ENCODE results near the gene SLC39A2.
"Not testable (repeated sequence)": the region's sequence is repeated elsewhere in the genome, so short reads cannot be mapped to it uniquely, and the experiment has no call there.

SLC39A2 gene

DNA sequence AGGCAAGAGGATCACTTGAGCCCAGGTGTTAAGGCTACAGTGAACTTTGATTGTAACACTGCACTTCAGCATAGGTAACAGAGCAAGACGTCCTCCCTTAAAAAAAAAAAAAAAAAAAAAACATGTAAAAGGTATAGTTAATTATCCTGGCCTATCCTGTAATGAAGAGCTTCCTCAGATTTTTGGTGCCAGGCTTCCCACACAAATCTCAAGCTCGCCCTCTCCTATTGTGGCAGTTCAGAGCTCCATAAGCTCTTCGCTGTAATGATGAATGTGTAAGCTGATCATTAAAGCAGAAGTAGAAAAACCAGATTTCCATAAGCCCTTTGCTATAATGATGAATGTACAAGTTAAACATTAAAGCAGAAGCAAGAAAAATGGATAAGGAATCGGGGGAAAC lies 2.0 kb upstream of the SLC39A2 start:
- no peak for DNase-seq (ENCODE audit: low read depth in 2 of 2)

DNA sequence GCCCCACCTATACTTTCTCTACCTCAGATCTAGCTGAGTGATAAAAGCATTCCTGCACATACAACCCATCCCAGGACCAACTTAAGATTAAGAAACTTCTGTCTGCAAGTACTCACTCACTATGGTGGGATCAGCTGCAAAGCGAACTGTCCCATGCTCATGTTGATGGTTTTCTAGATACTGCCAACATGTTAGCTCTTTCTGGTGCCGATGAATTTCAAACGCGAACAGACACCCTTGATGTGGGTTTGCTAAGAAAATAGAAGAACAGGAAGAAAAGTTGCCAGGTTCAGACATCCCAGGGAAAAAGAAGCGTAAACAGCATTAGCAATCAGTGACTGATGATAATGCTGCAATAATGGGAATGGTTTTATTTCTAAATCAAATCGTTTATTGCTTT lies 1.5 kb upstream of the SLC39A2 start:
- DNase-seq (ENCODE audit: low read depth in 2 of 2) = no peak

DNA sequence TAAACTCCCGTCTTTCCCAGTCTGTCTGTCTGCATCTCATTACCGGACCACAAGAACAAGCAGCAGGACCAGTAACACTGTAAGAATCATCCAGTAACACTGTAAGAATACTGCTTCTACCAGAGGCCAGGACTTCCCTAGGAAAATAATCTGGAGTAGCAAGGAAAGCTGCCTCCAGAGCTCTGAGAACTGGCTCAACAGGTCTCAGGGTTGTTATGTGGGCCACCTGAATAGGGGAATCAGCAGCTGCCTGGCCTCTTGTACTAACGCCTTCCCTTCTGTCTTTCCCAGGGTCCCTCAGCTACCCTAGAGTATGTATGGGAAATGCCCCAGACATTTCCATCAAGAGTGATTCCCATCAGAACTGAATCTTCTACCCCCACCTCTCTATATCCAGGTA lies 954 bp upstream of the SLC39A2 start:
- DNase-seq (ENCODE audit: low read depth in 2 of 2) = no peak

DNA sequence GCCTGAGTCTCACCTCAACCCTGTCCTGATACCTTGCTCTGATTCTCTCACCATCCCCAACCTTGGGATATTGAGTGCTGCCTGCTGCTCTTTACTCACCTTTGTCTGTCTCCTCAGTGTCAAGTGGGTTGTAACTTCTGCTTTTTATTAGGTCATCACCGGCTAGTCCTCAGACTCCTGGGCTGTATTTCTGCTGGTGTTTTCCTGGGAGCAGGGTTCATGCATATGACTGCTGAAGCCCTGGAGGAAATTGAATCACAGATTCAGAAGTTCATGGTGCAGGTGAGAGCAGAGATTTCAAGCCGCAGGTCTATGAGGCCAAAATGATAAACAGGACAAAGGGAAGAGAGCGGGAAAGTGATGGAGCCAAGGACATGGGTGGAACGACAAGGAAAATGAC lies 498 bp downstream of the SLC39A2 start:
- no peak for DNase-seq (ENCODE audit: low read depth in 2 of 2)

DNA sequence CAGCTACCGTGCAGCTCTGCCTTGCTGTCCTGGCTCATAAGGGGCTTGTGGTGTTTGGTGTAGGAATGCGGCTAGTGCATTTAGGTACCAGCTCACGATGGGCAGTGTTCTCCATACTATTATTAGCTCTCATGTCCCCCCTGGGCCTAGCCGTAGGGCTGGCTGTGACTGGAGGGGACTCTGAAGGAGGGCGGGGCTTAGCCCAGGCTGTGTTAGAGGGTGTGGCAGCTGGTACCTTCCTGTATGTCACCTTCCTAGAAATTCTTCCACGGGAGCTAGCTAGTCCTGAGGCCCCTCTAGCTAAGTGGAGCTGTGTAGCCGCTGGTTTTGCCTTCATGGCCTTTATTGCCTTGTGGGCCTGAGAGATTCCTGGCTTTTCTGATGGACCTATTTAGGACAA lies 2.1 kb downstream of the SLC39A2 start:
- DNase-seq (ENCODE audit: low read depth in 2 of 2) = no peak

DNA sequence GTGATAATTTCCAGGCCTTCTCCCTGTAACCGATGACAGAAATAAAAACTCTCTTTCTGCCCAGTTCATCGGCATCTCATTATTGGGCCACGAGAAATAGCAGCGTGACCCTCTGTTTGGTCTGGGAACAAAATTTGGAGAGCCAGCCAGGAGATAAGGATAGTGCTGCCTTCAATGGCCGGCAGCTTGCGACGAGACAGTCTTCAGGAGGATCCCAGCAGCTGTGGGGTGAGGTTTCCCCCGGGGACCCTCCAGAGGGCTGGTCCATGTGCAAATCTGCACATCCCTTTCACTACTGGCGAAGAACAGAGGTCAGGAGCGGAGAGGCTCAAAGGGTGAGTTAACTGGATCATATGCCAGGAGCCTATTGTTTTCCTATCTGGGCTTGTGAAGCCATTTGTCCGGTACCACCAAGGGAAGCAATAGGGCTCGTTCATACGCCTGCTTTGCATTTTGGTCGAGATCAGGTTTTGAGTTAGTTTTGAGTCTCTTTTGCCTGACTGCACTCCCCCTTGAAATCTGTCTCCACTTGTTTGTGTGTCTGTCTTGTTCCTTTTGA lies 4.8 kb downstream of the SLC39A2 start:
- no peak for DNase-seq (ENCODE audit: low read depth in 2 of 2)

DNA sequence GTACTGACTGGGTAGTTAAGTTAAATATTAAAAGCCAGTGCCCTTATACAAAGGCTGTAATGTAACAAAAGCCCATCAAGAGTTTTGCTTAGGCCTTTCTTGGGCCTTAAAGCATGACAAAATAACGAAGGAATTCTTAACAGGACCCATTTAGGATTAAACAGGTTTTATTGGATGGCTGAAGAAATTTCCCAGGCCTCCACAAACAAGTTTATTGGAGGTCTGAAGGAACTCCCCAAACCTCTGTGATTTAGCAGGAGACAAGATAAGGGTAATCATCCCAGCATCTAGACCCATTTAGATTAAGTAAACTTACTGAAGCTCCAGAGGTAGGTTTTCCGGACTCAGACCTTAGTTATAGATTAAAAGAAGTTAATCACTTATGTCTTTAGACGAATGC lies 10.6 kb downstream of the SLC39A2 start:
- not testable (repeated sequence) for DNase-seq (ENCODE audit: low read depth in 2 of 2)

DNA sequence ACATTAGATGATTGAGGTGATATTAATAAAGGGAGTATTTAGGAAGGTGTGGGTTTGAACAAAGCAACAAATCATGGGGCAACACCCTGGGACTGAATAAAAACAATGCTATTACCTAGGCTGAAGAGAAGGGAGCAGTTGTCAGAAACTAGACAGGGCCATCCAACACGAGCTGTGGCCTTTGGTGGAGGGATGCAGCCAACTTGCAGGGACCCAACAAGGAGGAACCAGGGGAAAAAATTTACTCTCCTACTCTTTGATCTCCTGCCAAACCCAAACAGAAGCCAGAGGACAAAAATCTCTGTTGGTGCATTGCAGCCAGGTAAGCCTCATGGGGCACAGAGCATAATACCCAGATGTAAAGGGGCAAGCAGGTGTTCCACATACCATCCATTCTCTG lies 12.0 kb downstream of the SLC39A2 start:
- no peak for DNase-seq (ENCODE audit: low read depth in 2 of 2)

DNA sequence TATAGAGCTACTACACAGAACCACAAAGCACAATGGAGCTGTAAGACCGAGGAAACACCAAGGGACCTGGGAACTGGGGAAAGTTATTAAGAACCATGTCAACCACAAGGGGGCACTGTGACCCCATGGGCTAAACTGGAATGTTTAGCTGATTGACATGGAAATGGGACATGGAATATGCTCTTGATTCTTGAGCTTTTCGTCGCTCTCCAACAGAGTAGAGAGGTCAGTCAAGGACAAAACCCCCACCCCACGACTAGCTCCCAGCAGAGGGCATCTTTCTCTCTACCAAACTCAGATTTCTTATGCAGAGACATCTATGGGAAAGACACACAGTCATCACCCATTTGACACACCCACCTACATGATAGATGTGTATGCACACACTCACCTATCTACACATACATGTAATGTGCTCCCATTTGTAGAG lies 15.7 kb downstream of the SLC39A2 start:
- DNase-seq (ENCODE audit: low read depth in 2 of 2) = peak; percentile 70 to 84

DNA sequence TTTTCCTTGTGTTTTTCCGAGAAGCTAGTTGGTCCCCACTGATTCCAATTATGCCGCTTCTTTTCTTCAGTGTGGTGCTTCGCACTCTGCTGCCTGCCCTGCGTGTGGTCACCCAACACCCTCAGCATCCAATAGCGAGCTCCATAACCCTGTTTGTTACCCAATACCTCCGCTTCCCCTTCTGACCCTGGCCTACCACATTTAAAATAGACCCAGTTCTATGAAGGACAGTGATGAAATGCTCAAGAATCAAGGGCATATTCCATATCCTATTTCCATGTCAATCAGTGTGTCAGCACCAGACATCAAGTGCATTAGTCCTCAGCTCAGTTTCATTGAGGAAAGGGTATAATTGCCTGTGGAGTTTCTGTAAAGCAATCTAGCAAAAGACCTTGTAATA lies 16.2 kb downstream of the SLC39A2 start:
- DNase-seq (ENCODE audit: low read depth in 2 of 2) = no peak

DNA sequence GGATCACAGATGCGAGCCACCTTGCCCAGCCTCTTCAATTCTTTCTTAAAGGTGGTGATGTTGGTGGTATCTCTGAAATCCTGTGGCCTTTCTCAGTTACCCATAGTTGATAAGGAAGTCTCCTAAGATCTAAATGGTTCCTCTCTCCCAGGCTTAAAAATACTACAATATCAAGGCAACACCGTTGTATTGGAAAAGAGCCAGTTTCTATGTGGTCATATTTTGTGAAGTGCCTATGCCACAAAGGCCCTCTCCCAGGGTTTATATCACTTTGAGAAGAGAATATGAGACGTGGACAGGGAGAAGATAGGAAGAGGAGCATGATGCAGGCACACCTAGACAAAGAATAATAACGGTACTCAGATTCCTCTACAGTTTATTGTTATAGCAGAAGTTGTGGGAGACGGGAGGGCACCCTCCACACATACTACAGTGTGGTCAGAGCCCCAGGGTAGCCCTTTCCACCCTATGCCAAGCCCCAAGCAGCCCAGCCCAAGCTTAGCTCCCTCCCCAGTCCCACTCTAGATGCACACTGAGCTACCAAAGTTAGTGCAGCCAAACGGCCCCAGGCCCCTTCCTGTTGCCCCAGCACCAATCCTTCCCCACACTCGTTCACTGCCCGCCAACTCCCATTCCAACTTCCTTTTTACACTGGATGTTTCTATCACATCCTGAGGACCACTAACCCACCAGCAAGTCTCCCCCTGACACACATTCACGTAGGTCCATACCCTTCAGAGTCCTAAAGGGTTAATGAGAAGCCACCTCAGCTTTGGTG lies 17.5 kb downstream of the SLC39A2 start:
- DNase-seq (ENCODE audit: low read depth in 2 of 2) = no peak

DNA sequence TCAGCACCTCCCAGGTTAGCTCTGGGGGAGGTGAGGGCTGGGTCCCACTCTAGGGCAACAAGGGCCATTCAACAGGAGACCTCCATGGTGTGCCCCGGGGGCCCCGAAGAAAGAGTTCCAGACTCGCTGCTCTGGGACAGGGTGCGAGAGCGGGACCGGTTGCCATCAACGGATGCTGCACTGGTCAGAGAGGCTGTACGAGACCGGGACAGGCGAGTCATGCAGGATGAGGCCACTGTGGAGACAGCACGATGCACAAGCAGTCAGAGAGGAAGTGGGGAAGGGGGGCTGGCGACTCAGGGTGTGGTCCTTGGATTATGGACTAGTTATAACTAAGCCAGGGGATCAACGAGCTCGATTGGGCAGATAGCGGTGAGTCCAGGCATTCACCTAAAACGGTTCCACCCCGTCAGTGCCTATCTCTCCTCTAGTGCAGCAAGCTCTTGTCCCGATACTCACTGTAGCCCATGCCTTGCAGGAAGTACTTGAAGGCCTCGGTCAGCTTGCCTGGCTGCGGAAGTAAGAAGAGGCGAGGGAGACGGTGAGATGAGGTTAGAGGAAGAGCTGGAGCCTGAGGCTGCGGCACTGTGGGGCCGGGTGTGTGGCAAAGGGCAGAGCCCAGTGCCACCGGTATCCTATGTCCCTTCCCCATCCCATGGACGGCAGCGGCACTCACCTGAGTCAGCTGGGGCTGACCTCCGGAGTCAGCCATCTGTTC lies 18.6 kb downstream of the SLC39A2 start:
- DNase-seq (ENCODE audit: low read depth in 2 of 2) = no peak

DNA sequence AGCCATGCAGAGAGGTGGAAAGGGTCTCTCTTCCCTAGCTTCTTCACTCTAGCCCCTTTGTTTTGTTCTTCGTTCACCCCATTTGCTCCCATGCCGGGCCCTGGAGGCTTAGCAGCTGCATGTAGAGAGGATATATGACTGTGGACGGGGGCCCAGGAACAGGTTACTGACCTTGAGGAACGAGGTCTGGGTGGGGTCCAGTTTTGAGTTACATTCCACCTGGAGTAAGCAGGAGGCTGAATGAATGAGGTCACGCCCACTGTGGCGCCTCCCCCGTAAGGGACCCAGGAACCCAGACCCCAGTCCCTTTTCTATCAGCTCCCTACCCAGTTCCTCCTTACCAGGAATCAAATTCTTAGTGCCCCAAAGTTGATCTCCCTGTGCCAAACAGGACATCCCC lies 19.2 kb downstream of the SLC39A2 start:
- DNase-seq (ENCODE audit: low read depth in 2 of 2) = no peak

DNA sequence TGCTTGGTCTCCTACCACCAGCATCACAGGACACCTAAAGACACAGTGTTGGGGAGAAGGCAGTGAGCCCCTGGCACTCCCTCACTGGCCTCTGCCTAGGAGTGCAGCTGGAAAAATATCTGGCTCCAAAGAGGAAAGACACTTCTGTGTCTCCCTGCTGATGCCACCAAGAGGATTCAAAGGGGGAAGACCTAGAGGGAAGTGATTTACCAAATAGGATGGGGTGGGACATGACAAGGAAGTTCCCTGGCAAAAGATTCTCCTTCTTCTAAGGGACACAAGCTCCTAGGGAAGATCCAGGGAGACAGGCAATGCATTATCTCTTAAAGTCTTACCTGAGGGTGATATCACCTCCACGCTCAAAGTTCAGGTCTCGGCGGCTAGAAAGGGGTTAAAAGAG lies 19.7 kb downstream of the SLC39A2 start:
- no peak for DNase-seq (ENCODE audit: low read depth in 2 of 2)

DNA sequence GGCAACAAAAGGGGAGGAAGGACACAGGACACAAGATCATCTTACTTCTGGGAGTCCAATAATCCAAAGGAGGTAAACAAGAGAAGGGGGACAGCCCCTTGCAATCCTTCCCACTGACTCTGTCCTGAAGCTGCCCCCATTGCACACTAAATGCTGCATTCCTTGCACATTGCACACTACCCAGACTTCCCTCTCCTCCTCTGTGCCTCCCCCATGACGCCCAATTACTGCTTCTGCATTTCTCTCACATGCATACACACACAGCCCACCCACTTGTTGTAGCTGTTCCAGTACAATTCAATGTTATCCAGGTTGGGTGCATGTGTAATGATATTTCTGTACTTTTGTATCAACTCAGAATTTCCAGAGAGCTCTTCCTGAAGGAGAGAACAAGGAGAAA lies 20.3 kb downstream of the SLC39A2 start:
- no peak for DNase-seq (ENCODE audit: low read depth in 2 of 2)

DNA sequence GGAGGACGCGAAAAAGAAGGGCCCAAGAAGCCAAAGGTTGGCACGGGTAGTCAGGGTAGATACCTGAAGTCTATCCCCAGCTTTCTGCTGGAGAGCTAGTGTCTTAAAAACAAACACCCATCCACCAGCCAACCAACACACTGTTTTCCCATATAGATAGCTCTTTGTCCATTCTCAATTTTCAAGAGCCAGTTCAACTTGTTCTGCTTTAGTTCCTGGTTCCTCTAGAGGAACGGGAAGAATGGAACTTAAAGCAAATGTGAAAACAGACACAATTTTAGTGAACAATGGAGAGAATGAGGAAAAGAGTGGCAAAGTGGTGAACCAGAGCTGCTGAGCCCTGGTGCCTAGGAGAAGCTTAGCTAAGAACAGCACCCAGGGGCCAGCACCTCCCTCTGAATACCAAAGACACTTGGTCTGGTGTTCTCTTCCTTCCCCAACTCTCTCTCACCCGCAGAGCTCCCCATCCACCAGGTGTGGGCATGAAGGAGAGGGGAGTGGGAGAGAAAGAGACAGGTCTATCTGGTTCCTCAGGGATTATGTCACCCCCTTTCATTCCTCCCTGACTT lies 22.0 kb downstream of the SLC39A2 start:
- DNase-seq (ENCODE audit: low read depth in 2 of 2) = no peak

DNA sequence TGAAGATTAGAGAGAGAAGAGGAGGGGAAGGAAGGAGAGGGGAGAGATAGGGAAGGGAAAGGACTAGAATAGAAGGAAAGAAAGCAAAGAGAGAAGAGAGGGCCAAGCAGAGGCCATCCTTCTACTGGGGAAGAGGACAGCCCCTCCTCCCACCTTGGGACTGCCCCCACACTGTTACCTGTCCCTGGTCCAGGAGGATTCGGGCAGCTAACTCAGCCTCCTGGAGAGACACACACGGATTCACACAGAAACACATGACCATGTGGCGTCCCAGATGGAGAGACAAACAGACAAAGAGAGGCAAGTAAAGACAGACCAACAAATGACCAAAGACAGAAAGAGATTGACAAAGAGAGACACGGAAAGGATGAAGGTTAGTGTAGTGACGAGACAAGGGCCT lies 23.6 kb downstream of the SLC39A2 start:
- DNase-seq (ENCODE audit: low read depth in 2 of 2) = no peak

DNA sequence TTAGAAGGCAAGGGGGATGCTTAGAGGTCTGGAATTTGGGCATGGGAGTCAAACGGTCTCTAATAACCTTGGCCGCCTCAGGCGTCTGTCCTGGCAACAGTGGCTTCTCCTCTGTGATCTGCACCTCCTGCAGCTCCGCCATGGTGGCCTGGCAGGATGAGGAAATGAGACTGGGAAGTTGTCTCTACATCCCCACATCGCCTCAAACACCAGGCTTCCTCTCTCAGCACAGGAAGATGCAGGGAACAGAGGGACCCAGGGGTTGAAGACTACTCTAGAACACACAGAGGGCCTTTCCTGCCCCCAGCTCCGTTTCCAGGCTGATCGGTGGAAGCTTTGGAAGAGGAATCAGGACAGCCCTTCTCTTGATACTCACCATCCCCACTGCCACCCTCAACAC lies 24.1 kb downstream of the SLC39A2 start:
- no peak for DNase-seq (ENCODE audit: low read depth in 2 of 2)

DNA sequence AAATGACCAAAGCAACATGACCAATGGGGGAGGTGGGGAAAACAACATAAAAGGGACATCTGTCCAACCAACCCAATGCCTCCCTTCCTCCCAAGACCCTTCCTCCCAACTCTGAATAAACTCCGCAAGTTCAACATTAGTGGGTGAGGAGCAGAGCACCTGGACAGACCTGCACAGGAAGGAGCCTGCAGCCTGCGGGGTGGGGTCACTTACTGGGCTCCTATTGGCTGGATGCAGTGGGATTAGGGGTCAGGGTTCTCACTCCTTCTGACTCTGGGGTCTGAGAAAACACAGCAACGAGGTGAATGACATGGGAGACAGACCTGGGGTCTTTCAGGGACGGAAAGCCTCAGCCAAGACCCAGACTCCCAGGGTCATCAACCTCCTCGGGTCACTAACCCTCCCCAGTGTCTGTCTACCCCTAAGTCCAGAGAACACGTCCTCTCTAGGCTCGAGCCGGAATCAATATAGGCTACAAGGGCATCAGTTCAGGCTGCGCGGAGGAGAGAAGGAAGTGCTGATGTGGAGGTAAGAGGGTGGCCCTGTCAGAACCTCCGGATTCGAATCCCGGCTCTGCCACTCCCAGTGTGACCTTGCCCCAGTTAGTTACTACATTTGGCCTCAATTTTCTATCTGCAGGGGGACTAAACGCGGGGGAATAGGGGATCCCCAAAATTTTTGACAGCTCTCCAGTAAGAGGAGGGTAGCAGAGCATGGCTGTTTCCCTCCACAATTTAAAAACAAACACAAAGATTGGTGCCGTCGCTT lies 24.9 kb downstream of the SLC39A2 start:
- no peak for DNase-seq (ENCODE audit: low read depth in 2 of 2)

DNA sequence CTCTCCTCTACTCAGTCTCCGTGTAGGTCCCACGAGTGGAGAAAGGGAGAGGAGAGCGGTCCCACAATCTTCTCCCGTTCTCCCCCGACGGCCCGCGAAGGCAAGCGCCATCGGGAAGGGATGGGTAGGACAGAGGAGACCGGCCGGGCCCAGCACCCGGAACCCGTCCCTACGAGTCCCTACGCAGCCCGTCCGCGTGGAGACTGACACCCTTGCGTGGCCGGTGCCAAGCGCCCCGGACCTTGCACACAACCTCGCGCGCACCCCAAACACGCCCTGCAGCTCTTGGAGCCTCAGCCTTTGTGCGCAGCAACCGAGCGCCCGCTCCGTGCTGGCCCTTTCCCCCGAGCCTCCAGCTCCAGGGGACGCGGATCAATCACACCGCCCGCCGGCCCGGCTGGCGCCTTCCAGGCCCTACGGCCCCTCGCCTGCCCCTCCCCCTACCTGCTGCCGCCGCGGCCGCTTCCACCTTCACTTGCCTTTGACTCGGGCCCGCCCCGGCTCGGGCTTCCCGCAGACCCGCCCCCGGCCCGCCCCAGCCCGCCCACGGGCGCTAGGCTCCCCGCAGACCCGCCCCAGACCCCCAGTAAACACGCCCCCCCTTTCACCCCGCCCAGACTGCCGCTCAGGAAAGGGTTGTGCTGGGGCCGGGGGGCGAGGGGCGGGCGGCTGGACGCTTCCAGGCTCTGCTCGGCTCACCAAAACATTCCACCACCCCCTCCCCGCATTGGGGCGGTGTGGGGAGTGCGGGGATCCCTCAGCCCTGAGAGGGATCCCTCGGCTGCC lies 25.7 kb downstream of the SLC39A2 start, which contains the start of gene NDRG2:
Gene NDRG2, minus strand, starts transcription at position 477 of the 786 bp plus-strand sequence. CDS start 1,746 bp downstream, outside the sequence.
- peak; percentile 61 to 67 for DNase-seq (ENCODE audit: low read depth in 2 of 2)

Data from stimulated activated CD4-positive, alpha-beta T cell treated with anti-CD3 and anti-CD28 coated beads, Interleukin-1b, Interleukin-23, amount 100 ng/mL, for 4 hours (primary cell).